HG02763 (cell line): Measurements from ENCODE around the gene SIL1.
A peak's percentile ranks its signal among the peaks of the same experiment; 100 is the strongest.
"Not testable (repeated sequence)": the region's sequence is repeated elsewhere in the genome, so short reads cannot be mapped to it uniquely, and the experiment has no call there.

Source experiments
- ATAC-seq: cut with Tn5 transposase; IDR thresholded peaks from one replicate; pipeline ENCODE4 v1.9.1; 2021; ENCODE audit warnings: mild to moderate bottlenecking, moderate library complexity; ENCODE audit not compliant: unreplicated experiment

Gene SIL1

GRCh38 chr5:139177809-139178588 lies 20.2 kb downstream of the SIL1 start:
- ATAC-seq = peak; percentile 44

- ATAC-seq = not testable (repeated sequence)
These were observed 20.9 kb downstream of the SIL1 start for GRCh38 chr5:139177281-139177680.

GRCh38 chr5:139174382-139174781 lies 23.8 kb downstream of the SIL1 start:
- not testable (repeated sequence) for ATAC-seq

DNA sequence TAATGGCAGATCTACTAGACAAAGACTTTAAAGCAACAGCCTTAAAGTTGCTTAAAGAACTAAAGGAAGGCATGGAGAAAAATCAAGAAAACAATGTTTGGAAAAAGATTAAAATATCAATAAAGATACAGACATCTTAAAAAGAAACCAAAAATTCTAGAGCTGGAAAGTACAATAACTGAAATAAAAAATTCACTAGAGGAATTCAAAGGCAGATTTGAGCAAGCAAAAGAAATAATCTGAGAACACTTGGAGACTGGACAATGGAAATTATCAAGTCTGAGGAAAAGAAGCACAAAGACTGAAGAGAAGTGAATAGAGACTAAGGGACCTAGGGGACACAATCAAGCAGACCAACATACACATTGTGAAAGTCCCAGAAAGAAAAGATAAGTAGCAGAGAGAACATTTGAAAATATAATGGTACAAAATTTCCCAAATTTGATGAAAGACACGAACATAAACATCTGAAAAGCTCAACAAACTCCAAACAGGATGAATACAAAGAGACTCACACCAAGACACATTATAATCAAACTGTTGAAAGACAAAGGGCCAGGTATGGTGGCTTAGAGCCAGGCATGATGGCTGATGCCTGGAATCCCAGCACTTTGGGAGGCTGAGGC lies 26.3 kb downstream of the SIL1 start:
- ATAC-seq = no peak

- ATAC-seq = no peak
These were observed 30.0 kb downstream of the SIL1 start for GRCh38 chr5:139167952-139168720.

DNA sequence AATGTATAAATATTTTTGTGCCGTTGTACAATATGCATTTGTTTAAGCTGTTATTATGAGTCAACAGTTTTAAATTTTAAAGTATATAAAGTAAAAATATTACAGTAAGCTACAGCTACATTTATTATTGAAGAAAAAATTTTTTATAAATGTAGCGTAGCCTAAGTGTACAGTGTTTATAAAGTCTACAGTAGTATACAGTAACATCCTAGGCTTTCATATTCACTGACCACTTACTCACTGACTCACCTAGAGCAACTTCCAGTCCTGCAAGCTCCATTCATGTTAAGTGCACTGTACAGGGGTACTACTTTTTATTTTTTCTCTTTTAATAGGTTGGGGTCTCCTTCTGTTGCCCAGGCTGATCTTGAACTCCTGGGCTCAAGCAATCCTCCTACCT lies 30.6 kb downstream of the SIL1 start:
- ATAC-seq = no peak

- ATAC-seq = no peak
These were observed 31.1 kb downstream of the SIL1 start for GRCh38 chr5:139167063-139167462.

DNA sequence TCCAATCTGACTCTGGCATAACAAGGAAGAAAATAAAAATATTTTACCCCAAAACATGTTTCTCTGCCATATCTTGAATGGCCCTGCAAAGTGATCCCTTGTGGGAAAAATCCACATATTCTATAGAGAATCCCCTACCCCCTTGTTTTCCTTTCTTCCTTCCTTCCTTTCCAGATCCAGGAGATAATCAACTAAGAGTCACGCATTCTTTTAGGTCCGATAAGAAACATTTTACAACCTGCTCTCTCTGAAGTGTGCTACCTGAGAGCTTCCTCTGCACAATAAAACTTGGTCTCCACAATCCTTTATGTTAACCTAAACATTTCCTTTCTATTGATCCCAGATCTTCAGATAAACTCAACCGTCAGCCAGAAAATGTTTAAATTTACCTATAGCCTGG lies 33.3 kb downstream of the SIL1 start:
- not testable (repeated sequence) for ATAC-seq

DNA sequence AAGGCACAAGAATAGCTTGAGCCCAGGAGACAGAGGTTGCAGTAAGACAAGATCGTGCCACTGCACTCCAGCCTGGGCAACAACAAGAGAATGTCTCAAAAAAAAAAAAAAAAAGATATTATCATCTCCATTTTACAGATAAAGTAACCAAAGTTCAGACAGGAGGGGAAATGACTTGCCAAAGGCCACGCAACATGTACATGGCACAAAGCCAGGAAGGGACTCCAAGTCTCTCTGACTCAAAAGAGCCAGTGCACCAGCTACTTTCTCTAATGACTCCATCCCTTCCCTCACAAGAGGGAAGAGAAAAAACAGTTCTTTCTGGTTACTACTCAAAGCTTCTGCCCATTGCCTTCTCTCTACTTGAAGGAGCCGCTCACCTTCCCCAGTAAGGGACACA lies 34.1 kb downstream of the SIL1 start:
- ATAC-seq = no peak

DNA sequence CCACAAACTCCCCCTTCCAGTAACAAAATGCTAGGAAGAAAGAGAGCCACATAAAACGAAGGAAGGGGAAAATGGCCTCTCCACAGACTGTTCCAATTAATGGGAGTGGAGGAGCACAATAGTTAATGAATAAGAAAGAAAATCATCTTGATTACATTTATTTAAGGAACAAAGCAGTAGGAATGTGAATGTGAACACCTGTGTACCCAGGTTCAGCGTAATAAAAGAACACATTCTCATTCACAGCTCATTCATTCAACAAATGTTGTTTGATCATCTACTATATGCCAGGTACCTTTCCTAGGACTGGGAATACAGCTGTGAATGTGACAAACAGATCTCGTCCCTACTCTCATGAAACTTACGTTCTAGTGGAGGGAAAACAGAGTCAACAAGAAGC lies 35.7 kb downstream of the SIL1 start:
- ATAC-seq = no peak

DNA sequence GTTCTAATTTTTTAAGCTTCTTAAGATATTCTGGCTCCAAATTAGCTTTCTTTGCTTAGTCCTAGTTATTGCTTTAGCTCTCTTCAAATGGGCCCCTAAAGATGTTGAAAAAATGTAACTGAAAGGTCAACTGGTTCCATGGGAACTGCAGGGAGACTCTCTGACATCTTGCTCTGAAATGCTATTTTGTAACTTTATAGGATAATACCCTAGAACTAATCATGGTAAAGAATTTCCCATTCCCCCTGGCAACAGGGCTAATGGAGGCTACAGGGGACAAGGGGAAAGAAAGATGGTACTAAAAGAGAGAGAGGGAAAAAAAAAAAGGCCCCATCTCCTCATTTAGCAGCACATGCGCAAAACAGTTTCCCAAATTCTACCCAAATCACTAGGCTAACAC lies 39.4 kb downstream of the SIL1 start:
- no peak for ATAC-seq

DNA sequence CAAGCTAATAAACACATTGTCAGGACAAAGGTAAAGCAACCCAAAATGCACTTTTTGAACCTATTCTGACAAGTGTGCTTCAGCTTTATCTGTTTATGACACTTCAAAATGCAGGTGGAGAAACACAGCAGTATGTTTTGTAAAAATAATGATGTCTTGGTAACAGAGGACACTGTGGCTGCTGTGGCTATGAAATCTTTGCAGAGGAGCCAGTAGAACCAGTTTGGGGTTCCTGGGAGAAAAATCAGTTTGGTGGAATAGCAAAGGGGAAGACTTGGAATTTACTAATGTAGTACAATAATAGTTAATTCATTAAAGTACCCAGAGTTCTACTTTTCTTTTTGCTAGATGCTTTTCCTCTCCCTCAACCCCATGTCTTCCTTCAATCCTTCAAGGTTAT lies 40.6 kb downstream of the SIL1 start:
- ATAC-seq = no peak

GRCh38 chr5:139156814-139157213 lies 41.4 kb downstream of the SIL1 start:
- no peak for ATAC-seq

GRCh38 chr5:139155333-139155732 lies 42.8 kb downstream of the SIL1 start:
- no peak for ATAC-seq

- ATAC-seq = no peak
These were observed 46.3 kb downstream of the SIL1 start for GRCh38 chr5:139151902-139152301.

- ATAC-seq = no peak
These were observed 47.7 kb downstream of the SIL1 start for GRCh38 chr5:139150367-139150999.

- no peak for ATAC-seq
These were observed 48.5 kb downstream of the SIL1 start for GRCh38 chr5:139149477-139150199.

GRCh38 chr5:139148986-139149385 lies 49.2 kb downstream of the SIL1 start:
- ATAC-seq = no peak

- ATAC-seq = no peak
These were observed 49.9 kb downstream of the SIL1 start for GRCh38 chr5:139148306-139148705.

GRCh38 chr5:139147483-139148087 lies 50.6 kb downstream of the SIL1 start:
- no peak for ATAC-seq
